ENCODE results near the gene EHMT1.

Gene EHMT1

GRCh38 chr9:137878146-137878941 lies 259.5 kb downstream of the EHMT1 start:
- Histone ChIP-seq H3K36me3 (ENCODE audit: insufficient read depth) (no peaks in the 10 kb centered on the region), H4K20me1 (ENCODE audit: insufficient read depth) (no peaks in the 10 kb centered on the region), H3K27ac (no peak overlapping the region), H3K79me2 (ENCODE audit: insufficient read depth, low read depth) (no peaks in the 10 kb centered on the region), H3K4me2 (no peak overlapping the region), H3K27me3 (ENCODE audit: insufficient read depth, low read depth) (peaks cover 17% of the 10 kb centered on the region; the same call in 1 of the 2 replicates), H3K9ac (no peak overlapping the region), H2AFZ (ENCODE audit: low read depth) (no peak overlapping the region), H3K4me1 (ENCODE audit: low read depth, poor library complexity, severe bottlenecking) (no peaks in the 10 kb centered on the region), H3K4me3 (IDR thresholded peaks at IDR 0.05; ENCODE audit: insufficient read depth, low read depth, low read length) (no peak overlapping the region)
- no peak for TF ChIP-seq CTCF (conservative IDR thresholded peaks at IDR 0.05; ENCODE audit: low read depth, low read length)

- peaks cover 17% of the 10 kb centered on the region; the same call in 1 of the 2 replicates for H3K27me3 ChIP-seq (ENCODE audit: insufficient read depth, low read depth)
- H3K9ac ChIP-seq: no peak overlapping the region
- no peak for TF ChIP-seq CTCF (conservative IDR thresholded peaks at IDR 0.05; ENCODE audit: low read depth, low read length)
- H2AFZ ChIP-seq (ENCODE audit: low read depth): no peak overlapping the region
- H4K20me1 ChIP-seq (ENCODE audit: insufficient read depth): no peaks in the 10 kb centered on the region
- no peak overlapping the region for H3K4me3 ChIP-seq (IDR thresholded peaks at IDR 0.05; ENCODE audit: insufficient read depth, low read depth, low read length)
- no peak overlapping the region for H3K27ac ChIP-seq
- no peaks in the 10 kb centered on the region for H3K79me2 ChIP-seq (ENCODE audit: insufficient read depth, low read depth)
- H3K4me2 ChIP-seq: no peak overlapping the region
- H3K4me1 ChIP-seq (ENCODE audit: low read depth, poor library complexity, severe bottlenecking): no peaks in the 10 kb centered on the region
- H3K36me3 ChIP-seq (ENCODE audit: insufficient read depth): no peaks in the 10 kb centered on the region
These were observed 260.2 kb downstream of the EHMT1 start for GRCh38 chr9:137879052-137879451.

GRCh38 chr9:137879566-137880150 lies 260.9 kb downstream of the EHMT1 start:
- no peak overlapping the region for H3K4me2 ChIP-seq
- H3K79me2 ChIP-seq (ENCODE audit: insufficient read depth, low read depth): no peaks in the 10 kb centered on the region
- H3K4me1 ChIP-seq (ENCODE audit: low read depth, poor library complexity, severe bottlenecking): no peaks in the 10 kb centered on the region
- no peak overlapping the region for H3K27ac ChIP-seq
- no peak for TF ChIP-seq CTCF (conservative IDR thresholded peaks at IDR 0.05; ENCODE audit: low read depth, low read length)
- no peak overlapping the region for H3K9ac ChIP-seq
- H3K36me3 ChIP-seq (ENCODE audit: insufficient read depth): no peaks in the 10 kb centered on the region
- no peaks in the 10 kb centered on the region for H4K20me1 ChIP-seq (ENCODE audit: insufficient read depth)
- H3K4me3 ChIP-seq (IDR thresholded peaks at IDR 0.05; ENCODE audit: insufficient read depth, low read depth, low read length): no peak overlapping the region
- H2AFZ ChIP-seq (ENCODE audit: low read depth): no peak overlapping the region
- H3K27me3 ChIP-seq (ENCODE audit: insufficient read depth, low read depth): peaks cover 17% of the 10 kb centered on the region; the same call in 1 of the 2 replicates

- Histone ChIP-seq H3K27ac (no peak overlapping the region), H3K27me3 (ENCODE audit: insufficient read depth, low read depth) (peaks cover 17% of the 10 kb centered on the region; the same call in 1 of the 2 replicates), H3K9ac (no peak overlapping the region), H3K36me3 (ENCODE audit: insufficient read depth) (no peaks in the 10 kb centered on the region), H3K79me2 (ENCODE audit: insufficient read depth, low read depth) (no peaks in the 10 kb centered on the region), H4K20me1 (ENCODE audit: insufficient read depth) (no peaks in the 10 kb centered on the region), H3K4me3 (IDR thresholded peaks at IDR 0.05; ENCODE audit: insufficient read depth, low read depth, low read length) (no peak overlapping the region), H3K4me1 (ENCODE audit: low read depth, poor library complexity, severe bottlenecking) (no peaks in the 10 kb centered on the region), H3K4me2 (no peak overlapping the region), H2AFZ (ENCODE audit: low read depth) (no peak overlapping the region)
- no peak for TF ChIP-seq CTCF (conservative IDR thresholded peaks at IDR 0.05; ENCODE audit: low read depth, low read length)
These were observed 261.6 kb downstream of the EHMT1 start for GRCh38 chr9:137880160-137880975.

Data from KMS-11 (cell line).